CD4-positive, alpha-beta T cell treated with Interferon alpha-2 for 1 hour (primary cell): ENCODE measurements around the gene TIMM9.
"Not testable (repeated sequence)": the region's sequence is repeated elsewhere in the genome, so short reads cannot be mapped to it uniquely, and the experiment has no call there.

Experiments used
- DNase-seq, 2 donors: peaks; one replicate each; pipeline ENCODE4 v3.0.0-alpha.2; 2020 to 2022

TIMM9 gene

GRCh38 chr14:58397156-58397555 lies 30.2 kb downstream of the TIMM9 start:
- no peak for DNase-seq

GRCh38 chr14:58395812-58396788 lies 31.2 kb downstream of the TIMM9 start, which contains the start of gene TOMM20L:
TSS of gene TOMM20L (plus strand) at chr14:58395930. CDS start at chr14:58395958, 28 bp downstream.
- DNase-seq = peak; percentile 76 to 84

GRCh38 chr14:58395562-58395811 lies 31.8 kb downstream of the TIMM9 start:
- DNase-seq = no peak

- no peak for DNase-seq
Observed at GRCh38 chr14:58390830-58391229, 36.5 kb downstream of the TIMM9 start.

GRCh38 chr14:58376791-58377190 lies 50.5 kb downstream of the TIMM9 start:
- no peak for DNase-seq

GRCh38 chr14:58368956-58369355 lies 58.4 kb downstream of the TIMM9 start:
- no peak for DNase-seq

GRCh38 chr14:58367296-58367695 lies 60.0 kb downstream of the TIMM9 start:
- DNase-seq = no peak

- DNase-seq = no peak
Observed at GRCh38 chr14:58364316-58364715, 63.0 kb downstream of the TIMM9 start.

GRCh38 chr14:58362798-58363412 lies 64.4 kb downstream of the TIMM9 start:
- peak in 1 of 2 donors; percentile 56 for DNase-seq

GRCh38 chr14:58362272-58362671 lies 65.1 kb downstream of the TIMM9 start:
- DNase-seq = not testable (repeated sequence)
